Peyer's patch (tissue), 4 donors: ENCODE measurements around the gene SMYD3.

Experiments used
- CTCF ChIP-seq, 6 experiments: fragments of 450-650 bp in 4 of 6; fragments of 200-600 bp in 2 of 6; sonication (generic) in 1 of 6; IDR thresholded peaks; one replicate each; pipeline ENCODE4 v1.5.1; 2017 to 2019; ENCODE audit warnings: antibody characterized with exemption in 6 of 6, mild to moderate bottlenecking in 3 of 6, moderate library complexity in 1 of 6
- POLR2A ChIP-seq, 2 donors: fragments of 450-650 bp; IDR thresholded peaks; one replicate each; pipeline ENCODE4 v1.5.1; 2017; ENCODE audit warnings: antibody characterized with exemption in 2 of 2, mild to moderate bottlenecking in 2 of 2, moderate library complexity in 2 of 2

- TF ChIP-seq POLR2A (IDR thresholded peaks at IDR 0.05) (no peak), CTCF (IDR thresholded peaks at IDR 0.05) (no peak)
Observed at GRCh38 chr1:246179401-246179800, 327.7 kb downstream of the SMYD3 start.
